ENCODE data around the gene NEK2. TPM values are rescaled to one million over a fixed set of nuclear protein-coding genes. Genes with fewer than 3 reads are reported as not detected.

NEK2 gene
- total and polyA plus RNA-seq, 2 experiments from 2014 or later: 5.3 to 7.1 TPM

DNA sequence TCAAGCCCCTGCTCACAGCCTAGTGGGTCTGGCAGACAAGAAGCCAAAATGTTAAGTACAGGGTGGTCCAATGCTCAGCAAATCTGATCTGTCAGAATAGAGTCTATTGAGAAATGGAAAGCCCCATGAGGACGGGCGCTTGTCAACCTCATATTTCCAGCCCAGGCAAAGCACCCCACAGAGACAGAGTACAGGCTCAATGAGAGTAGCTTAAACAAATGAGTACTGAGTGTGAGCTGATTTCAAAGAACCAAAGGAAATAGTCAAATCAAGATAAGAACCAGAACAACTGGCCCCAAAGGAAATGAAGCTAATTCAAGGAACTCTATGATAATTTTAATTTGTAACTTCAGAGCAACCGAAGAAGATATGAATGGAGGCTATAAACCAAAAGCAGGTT is 51.9 kb downstream of the NEK2 start:
- H2AFZ ChIP-seq: no peak overlapping the region
- no peaks in the 10 kb centered on the region for H3K27me3 ChIP-seq
- no peaks in the 10 kb centered on the region for H3K79me2 ChIP-seq
- H3K27ac ChIP-seq: no peak overlapping the region
- no peak overlapping the region for H3K4me3 ChIP-seq
- H4K20me1 ChIP-seq (ENCODE audit: insufficient read depth, poor library complexity, severe bottlenecking): no peaks in the 10 kb centered on the region
- no peaks in the 10 kb centered on the region for H3K36me3 ChIP-seq (replicated peaks; ENCODE audit: insufficient read depth, low read depth)
- no peak for DNase-seq (ENCODE audit: low spot score)
- H3K9me3 ChIP-seq (ENCODE audit: low read depth): no peaks in the 10 kb centered on the region
- 59% methylated on average over 3 of the region's 3 CpGs for WGBS (ENCODE audit: low lambda C conversion rate, missing lambda C conversion rate)
- TF ChIP-seq, protein P1, sequence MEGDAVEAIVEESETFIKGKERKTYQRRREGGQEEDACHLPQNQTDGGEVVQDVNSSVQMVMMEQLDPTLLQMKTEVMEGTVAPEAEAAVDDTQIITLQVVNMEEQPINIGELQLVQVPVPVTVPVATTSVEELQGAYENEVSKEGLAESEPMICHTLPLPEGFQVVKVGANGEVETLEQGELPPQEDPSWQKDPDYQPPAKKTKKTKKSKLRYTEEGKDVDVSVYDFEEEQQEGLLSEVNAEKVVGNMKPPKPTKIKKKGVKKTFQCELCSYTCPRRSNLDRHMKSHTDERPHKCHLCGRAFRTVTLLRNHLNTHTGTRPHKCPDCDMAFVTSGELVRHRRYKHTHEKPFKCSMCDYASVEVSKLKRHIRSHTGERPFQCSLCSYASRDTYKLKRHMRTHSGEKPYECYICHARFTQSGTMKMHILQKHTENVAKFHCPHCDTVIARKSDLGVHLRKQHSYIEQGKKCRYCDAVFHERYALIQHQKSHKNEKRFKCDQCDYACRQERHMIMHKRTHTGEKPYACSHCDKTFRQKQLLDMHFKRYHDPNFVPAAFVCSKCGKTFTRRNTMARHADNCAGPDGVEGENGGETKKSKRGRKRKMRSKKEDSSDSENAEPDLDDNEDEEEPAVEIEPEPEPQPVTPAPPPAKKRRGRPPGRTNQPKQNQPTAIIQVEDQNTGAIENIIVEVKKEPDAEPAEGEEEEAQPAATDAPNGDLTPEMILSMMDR (IDR thresholded peaks at IDR 0.05; ENCODE audit: poor library complexity): no peak
- no peak for TF ChIP-seq EZH2phosphoT487 (IDR thresholded peaks at IDR 0.05; ENCODE audit: low read depth, severe bottlenecking, unreplicated experiment)
- no peak for TF ChIP-seq EZH2 (IDR thresholded peaks at IDR 0.05; ENCODE audit: borderline replicate concordance)
- H3K9me2 ChIP-seq (replicated peaks; ENCODE audit: insufficient read depth): no peaks in the 10 kb centered on the region
- no peaks in the 10 kb centered on the region for H3K4me1 ChIP-seq (ENCODE audit: insufficient read depth)
- H3K4me2 ChIP-seq: no peak overlapping the region

DNA sequence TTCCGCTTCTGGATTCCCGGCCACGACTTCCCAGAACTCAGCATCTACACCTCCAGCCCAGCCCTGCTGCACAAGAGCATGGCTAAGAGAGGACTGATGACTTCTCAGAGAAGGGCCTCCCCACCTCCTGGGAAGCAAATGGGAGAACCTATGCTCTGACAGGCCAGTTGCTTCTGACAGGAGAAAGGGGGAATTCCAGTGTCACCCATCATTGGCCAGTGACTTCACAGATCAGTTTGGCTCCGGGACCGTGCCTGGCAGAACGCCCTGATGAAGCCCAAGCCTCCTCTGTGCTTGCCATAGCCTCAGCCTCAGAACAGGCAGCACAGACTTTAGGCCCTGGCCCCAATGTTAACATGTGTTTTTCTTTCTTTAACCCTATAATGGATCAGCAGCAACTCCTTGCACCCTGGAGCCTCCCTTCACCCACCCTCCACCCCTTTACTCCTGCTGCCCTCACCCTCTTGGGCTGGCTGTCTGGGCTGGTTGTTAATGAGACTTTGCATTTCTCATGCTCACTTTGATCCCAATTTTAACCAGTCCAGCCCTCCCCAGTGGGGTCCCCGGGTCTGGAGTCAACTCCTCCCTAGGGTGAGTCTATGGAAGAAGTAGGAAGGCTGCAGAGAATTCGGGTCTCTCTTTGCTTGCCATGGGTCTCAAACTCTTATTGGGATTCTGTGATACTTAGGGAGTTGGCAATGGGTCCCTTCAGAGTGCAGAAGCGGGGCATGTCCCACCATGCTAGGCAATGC is 53.8 kb downstream of the NEK2 start:
- no peaks in the 10 kb centered on the region for H3K36me3 ChIP-seq (replicated peaks; ENCODE audit: insufficient read depth, low read depth)
- no peaks in the 10 kb centered on the region for H3K9me3 ChIP-seq (ENCODE audit: low read depth)
- H3K4me1 ChIP-seq (ENCODE audit: insufficient read depth): no peaks in the 10 kb centered on the region
- no peaks in the 10 kb centered on the region for H4K20me1 ChIP-seq (ENCODE audit: insufficient read depth, poor library complexity, severe bottlenecking)
- no peaks in the 10 kb centered on the region for H3K79me2 ChIP-seq
- H3K4me3 ChIP-seq: no peak overlapping the region
- 95% methylated on average over 9 of the region's 9 CpGs for WGBS (ENCODE audit: low lambda C conversion rate, missing lambda C conversion rate)
- no peak overlapping the region for H3K27ac ChIP-seq
- no peak for DNase-seq (ENCODE audit: low spot score)
- no peak overlapping the region for H2AFZ ChIP-seq
- H3K9me2 ChIP-seq (replicated peaks; ENCODE audit: insufficient read depth): no peaks in the 10 kb centered on the region
- TF ChIP-seq EZH2 (IDR thresholded peaks at IDR 0.05; ENCODE audit: borderline replicate concordance) (no peak), EZH2phosphoT487 (IDR thresholded peaks at IDR 0.05; ENCODE audit: low read depth, severe bottlenecking, unreplicated experiment) (no peak)
- TF ChIP-seq, protein P1 (IDR thresholded peaks at IDR 0.05; ENCODE audit: poor library complexity): no peak
- H3K4me2 ChIP-seq: no peak overlapping the region
- H3K27me3 ChIP-seq: no peaks in the 10 kb centered on the region

DNA sequence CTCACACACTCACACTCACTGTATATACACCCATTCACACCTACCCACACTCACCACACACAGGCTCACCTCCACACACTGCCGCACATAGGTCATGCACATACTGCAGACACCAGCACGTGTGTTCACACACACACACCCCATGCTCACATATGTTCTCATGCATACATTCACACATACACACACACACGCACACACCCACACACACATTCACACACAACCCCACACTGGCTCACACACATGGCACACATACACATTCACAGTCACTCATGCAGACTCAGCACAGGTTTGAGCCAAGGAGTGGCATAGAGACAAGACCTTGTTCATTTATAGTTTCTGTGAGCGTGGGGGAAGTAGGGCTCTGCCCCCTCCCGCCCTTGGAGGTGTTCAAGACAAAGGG is 55.3 kb downstream of the NEK2 start:
- Histone ChIP-seq H3K36me3 (replicated peaks; ENCODE audit: insufficient read depth, low read depth) (no peaks in the 10 kb centered on the region), H4K20me1 (ENCODE audit: insufficient read depth, poor library complexity, severe bottlenecking) (no peaks in the 10 kb centered on the region), H3K9me2 (replicated peaks; ENCODE audit: insufficient read depth) (no peaks in the 10 kb centered on the region), H3K27ac (no peak overlapping the region), H3K79me2 (no peaks in the 10 kb centered on the region), H2AFZ (no peak overlapping the region), H3K4me2 (no peak overlapping the region), H3K4me1 (ENCODE audit: insufficient read depth) (no peaks in the 10 kb centered on the region), H3K27me3 (no peaks in the 10 kb centered on the region), H3K4me3 (no peak overlapping the region), H3K9me3 (ENCODE audit: low read depth) (no peaks in the 10 kb centered on the region)
- TF ChIP-seq, protein P1 (IDR thresholded peaks at IDR 0.05; ENCODE audit: poor library complexity): no peak
- TF ChIP-seq EZH2phosphoT487 (IDR thresholded peaks at IDR 0.05; ENCODE audit: low read depth, severe bottlenecking, unreplicated experiment) (no peak), EZH2 (IDR thresholded peaks at IDR 0.05; ENCODE audit: borderline replicate concordance) (no peak)
- no peak for DNase-seq (ENCODE audit: low spot score)
- 94% methylated on average over 5 of the region's 5 CpGs for WGBS (ENCODE audit: low lambda C conversion rate, missing lambda C conversion rate)
